ENCODE results near the gene CREM.

GRCh38 chr10:35194906-35195305 lies 68.3 kb downstream of the CREM start:
- TF ChIP-seq POLR2A (IDR thresholded peaks at IDR 0.05; ENCODE audit: low read depth, low read length), result peak; percentile 83
- TF ChIP-seq, protein P1, sequence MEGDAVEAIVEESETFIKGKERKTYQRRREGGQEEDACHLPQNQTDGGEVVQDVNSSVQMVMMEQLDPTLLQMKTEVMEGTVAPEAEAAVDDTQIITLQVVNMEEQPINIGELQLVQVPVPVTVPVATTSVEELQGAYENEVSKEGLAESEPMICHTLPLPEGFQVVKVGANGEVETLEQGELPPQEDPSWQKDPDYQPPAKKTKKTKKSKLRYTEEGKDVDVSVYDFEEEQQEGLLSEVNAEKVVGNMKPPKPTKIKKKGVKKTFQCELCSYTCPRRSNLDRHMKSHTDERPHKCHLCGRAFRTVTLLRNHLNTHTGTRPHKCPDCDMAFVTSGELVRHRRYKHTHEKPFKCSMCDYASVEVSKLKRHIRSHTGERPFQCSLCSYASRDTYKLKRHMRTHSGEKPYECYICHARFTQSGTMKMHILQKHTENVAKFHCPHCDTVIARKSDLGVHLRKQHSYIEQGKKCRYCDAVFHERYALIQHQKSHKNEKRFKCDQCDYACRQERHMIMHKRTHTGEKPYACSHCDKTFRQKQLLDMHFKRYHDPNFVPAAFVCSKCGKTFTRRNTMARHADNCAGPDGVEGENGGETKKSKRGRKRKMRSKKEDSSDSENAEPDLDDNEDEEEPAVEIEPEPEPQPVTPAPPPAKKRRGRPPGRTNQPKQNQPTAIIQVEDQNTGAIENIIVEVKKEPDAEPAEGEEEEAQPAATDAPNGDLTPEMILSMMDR (conservative IDR thresholded peaks at IDR 0.05; ENCODE audit: low read depth, low read length), result no peak
- no peak for TF ChIP-seq RAD21 (IDR thresholded peaks at IDR 0.05; ENCODE audit: low read length)
- no peak for TF ChIP-seq RCOR1 (IDR thresholded peaks at IDR 0.05; ENCODE audit: insufficient replicate concordance, low read length)
- no peak for TF ChIP-seq RFX5 (IDR thresholded peaks at IDR 0.05; ENCODE audit: low read depth, low read length)
- TF ChIP-seq, protein P2, sequence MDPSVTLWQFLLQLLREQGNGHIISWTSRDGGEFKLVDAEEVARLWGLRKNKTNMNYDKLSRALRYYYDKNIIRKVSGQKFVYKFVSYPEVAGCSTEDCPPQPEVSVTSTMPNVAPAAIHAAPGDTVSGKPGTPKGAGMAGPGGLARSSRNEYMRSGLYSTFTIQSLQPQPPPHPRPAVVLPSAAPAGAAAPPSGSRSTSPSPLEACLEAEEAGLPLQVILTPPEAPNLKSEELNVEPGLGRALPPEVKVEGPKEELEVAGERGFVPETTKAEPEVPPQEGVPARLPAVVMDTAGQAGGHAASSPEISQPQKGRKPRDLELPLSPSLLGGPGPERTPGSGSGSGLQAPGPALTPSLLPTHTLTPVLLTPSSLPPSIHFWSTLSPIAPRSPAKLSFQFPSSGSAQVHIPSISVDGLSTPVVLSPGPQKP (IDR thresholded peaks at IDR 0.05; ENCODE audit: borderline replicate concordance, low read depth, low read length), result no peak
- TF ChIP-seq MAZ (IDR thresholded peaks at IDR 0.05; ENCODE audit: borderline replicate concordance, low read depth, low read length), result no peak
- no peak for TF ChIP-seq USF2 (IDR thresholded peaks at IDR 0.05; ENCODE audit: low read depth, low read length)

Measured in IMR-90 (cell line).